CD8-positive, alpha-beta memory T cell (primary cell): ENCODE results near the gene DNAH1. TPM values are rescaled to one million over a fixed set of nuclear protein-coding genes. Genes with fewer than 3 reads are reported as not detected.

Experiments used
- CTCF ChIA-PET: fragments of 350-600 bp; sonication (Branson Sonifier 250); formaldehyde crosslinking; loops from one replicate; lab custom pipeline; 2021; ENCODE audit warnings: antibody characterized with exemption; lab: Charles Lee
- POLR2A ChIA-PET: fragments of 350-600 bp; sonication (Branson Sonifier 250); formaldehyde crosslinking; loops from one replicate; lab custom pipeline; 2021; ENCODE audit warnings: antibody characterized with exemption; lab: Charles Lee
- DNase-seq, 5 donors: peaks; one replicate each; pipeline versions ENCODE4 v3.0.0 to v3.0.0-alpha.2; 2020 to 2022; ENCODE audit warnings: mixed read lengths in 1 of 5
- H3K27ac ChIP-seq: one replicate; pipeline ENCODE4 v1.7.0; 2013; ENCODE audit warnings: low read depth, mild to moderate bottlenecking, low read length, moderate library complexity
- H3K27me3 ChIP-seq: 2 replicates; pipeline ENCODE4 v1.7.0; 2013; ENCODE audit warnings: low read length, mild to moderate bottlenecking; ENCODE audit not compliant: insufficient read depth, poor library complexity, severe bottlenecking
- H3K36me3 ChIP-seq: 2 replicates; pipeline ENCODE4 v1.7.0; 2013; ENCODE audit warnings: mild to moderate bottlenecking, low read length, moderate library complexity; ENCODE audit not compliant: insufficient read depth
- H3K4me1 ChIP-seq: 2 replicates; pipeline ENCODE4 v1.7.0; 2013; ENCODE audit warnings: mild to moderate bottlenecking, low read length, moderate library complexity; ENCODE audit not compliant: insufficient read depth
- H3K4me3 ChIP-seq: 2 replicates; pipeline ENCODE4 v1.7.0; 2013; ENCODE audit warnings: mild to moderate bottlenecking, low read length
- H3K9me3 ChIP-seq: 2 replicates; pipeline ENCODE4 v1.7.0; 2013; ENCODE audit warnings: mild to moderate bottlenecking, low read length
- H3K27ac Mint-ChIP-seq, 8 donors: one replicate each; pipeline ENCODE4 v1.8.0; 2020 to 2021; ENCODE audit warnings: mixed read lengths in 8 of 8, mild to moderate bottlenecking in 6 of 8, inconsistent platforms in 3 of 8, moderate library complexity in 3 of 8
- H3K27me3 Mint-ChIP-seq, 2 donors: one replicate each; pipeline ENCODE4 v1.8.0; 2020 to 2021; ENCODE audit warnings: mixed read lengths in 2 of 2, mild to moderate bottlenecking in 1 of 2, moderate library complexity in 1 of 2
- H3K36me3 Mint-ChIP-seq, 3 donors: one replicate each; pipeline ENCODE4 v1.8.0; 2020 to 2021; ENCODE audit warnings: mixed read lengths in 3 of 3, inconsistent platforms in 1 of 3, mild to moderate bottlenecking in 1 of 3
- H3K4me1 Mint-ChIP-seq, 3 donors: one replicate each; pipeline ENCODE4 v1.8.0; 2020 to 2021; ENCODE audit warnings: mixed read lengths in 3 of 3, inconsistent platforms in 1 of 3, mild to moderate bottlenecking in 1 of 3
- H3K4me3 Mint-ChIP-seq, 7 donors: one replicate each; pipeline ENCODE4 v1.8.0; 2020 to 2021; ENCODE audit warnings: mixed read lengths in 7 of 7, mild to moderate bottlenecking in 6 of 7, moderate library complexity in 4 of 7, inconsistent platforms in 2 of 7
- H3K9me3 Mint-ChIP-seq, 5 donors: one replicate each; pipeline ENCODE4 v1.8.0; 2020 to 2022; ENCODE audit warnings: mixed read lengths in 5 of 5, mild to moderate bottlenecking in 3 of 5, moderate library complexity in 2 of 5, inconsistent platforms in 1 of 5
- polyA plus RNA-seq: library from polyadenylated mRNA; unstranded; fragments of 300-500 nt; fragmentation: Illumina TruSeq; gene quantifications from one replicate; pipeline ENCODE4 v1.2.3, GENCODE V29; 2021
- total RNA-seq, 2 experiments: library from RNA; stranded (reverse); gene quantifications; one replicate each; pipeline ENCODE4 v1.2.3, GENCODE V29; 2021

Gene DNAH1
- total and polyA plus RNA-seq, 3 experiments from 2014 or later: 1.0 to 7.0 (median 7.0) TPM

DNA sequence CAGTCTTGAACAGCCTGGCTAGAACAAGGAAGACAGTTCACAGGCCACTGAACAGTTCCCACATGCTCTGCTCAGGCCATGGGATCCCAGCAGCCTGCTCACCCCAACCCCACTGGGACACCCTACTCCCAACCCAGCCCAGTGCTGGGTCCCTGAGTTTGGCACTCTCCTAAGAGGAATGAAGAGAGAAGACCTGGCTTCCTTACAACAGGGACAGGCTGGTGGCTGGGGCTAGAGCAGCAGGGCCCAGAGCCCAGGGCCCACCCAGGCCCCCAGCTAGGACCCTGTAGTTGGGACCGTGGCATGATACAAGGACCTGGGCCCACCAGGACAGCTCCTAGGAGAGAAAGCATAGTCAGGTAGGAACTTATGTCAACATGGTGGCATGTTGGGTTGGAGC lies 85.4 kb downstream of the DNAH1 start:
- Histone ChIP-seq H3K27ac (no peak overlapping the region), H3K4me1 (no peaks in the 10 kb centered on the region), H3K9me3 (no peaks in the 10 kb centered on the region), H3K27me3 (no peaks in the 10 kb centered on the region), H3K4me3 (no peak overlapping the region), H3K36me3 (peaks cover 49% of the 10 kb centered on the region)
- Mint-ChIP-seq H3K36me3 (peaks cover 0 to 87% (median 14%) of the 10 kb centered on the region in 3 donors), H3K4me3 (no peak overlapping the region), H3K27ac (peak overlapping the region in 4 of 8 donors; percentile 51 to 96 (median 70)), H3K27me3 (peaks cover 0 to 2% of the 10 kb centered on the region in 2 donors), H3K9me3 (no peaks in the 10 kb centered on the region), H3K4me1 (peaks cover 1 to 5% (median 3%) of the 10 kb centered on the region in 3 donors)
- DNase-seq: no peak
- POLR2A ChIA-PET: no interaction called here
- CTCF ChIA-PET: no interaction called here

DNA sequence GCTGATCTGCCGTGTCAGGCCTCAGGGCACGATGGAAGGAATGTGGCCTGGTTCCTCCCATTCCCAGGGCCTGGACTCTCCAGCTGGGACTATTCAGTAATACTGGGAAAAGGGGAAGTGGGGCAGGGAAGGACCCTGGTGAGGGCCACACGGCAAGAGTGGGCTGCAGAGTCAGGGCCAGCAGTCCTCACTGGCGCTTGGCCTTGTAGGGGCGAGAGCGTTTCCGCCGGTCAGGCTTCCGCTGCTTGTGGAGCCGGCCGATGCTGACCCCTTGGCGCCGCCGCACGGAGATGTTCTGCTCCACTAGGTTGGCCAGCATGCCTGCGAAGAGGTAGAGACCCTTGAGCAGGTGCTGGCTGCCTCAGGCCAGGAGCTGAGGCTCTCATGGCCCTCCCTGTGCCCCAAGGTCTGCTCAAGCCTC lies 86.0 kb downstream of the DNAH1 start:
- POLR2A ChIA-PET: no interaction called here
- H3K36me3 Mint-ChIP-seq: peaks cover 0 to 90% (median 14%) of the 10 kb centered on the region in 3 donors

DNA sequence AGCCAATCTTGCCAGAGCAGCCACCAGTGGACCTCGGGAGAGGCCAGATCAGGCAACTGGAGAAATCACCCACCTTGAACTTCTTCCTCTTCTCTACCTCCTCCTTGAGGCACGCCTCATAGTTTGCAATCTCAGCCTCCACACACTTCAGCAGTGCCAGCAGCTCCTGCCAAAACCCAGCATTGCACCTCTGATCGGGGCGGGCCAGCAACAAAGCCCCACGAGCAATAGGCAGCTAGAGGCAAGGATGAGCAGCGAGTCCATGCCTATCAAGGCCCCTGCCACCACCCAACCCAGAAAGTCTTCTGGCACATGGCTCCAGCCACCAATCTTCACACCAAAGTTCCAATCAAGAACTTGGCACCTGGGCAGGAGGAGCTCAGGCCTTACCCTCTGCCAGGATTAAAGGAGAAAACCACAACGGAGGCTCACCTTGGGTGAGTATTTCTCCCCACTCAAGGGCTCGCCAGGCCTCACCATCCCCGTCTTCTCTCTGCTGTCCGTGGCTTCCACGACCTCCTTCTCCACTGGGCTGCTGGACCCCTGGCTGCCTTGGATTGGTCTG lies 86.7 kb downstream of the DNAH1 start:
- H3K4me1 ChIP-seq: peaks cover 6% of the 10 kb centered on the region
- H3K9me3 Mint-ChIP-seq: no peaks in the 10 kb centered on the region
- H3K4me3 Mint-ChIP-seq: no peak overlapping the region
- peaks cover 1 to 9% (median 3%) of the 10 kb centered on the region in 3 donors for H3K4me1 Mint-ChIP-seq
- no peak for DNase-seq
- H3K36me3 ChIP-seq: peaks cover 62% of the 10 kb centered on the region
- no peak overlapping the region for H3K4me3 ChIP-seq
- H3K36me3 Mint-ChIP-seq: peaks cover 0 to 90% (median 8%) of the 10 kb centered on the region in 3 donors
- no peaks in the 10 kb centered on the region for H3K27me3 ChIP-seq
- ChIA-PET CTCF (no interaction called here), POLR2A (no interaction called here)
- H3K27ac ChIP-seq: no peak overlapping the region
- H3K9me3 ChIP-seq: no peaks in the 10 kb centered on the region
- peak overlapping the region in 2 of 8 donors; percentile 29 to 40 for H3K27ac Mint-ChIP-seq
- peaks cover 0 to 2% of the 10 kb centered on the region in 2 donors for H3K27me3 Mint-ChIP-seq

More for the DNA sequence above, 86.0 kb downstream of the DNAH1 start:
- DNase-seq: no peak
- H3K4me3 Mint-ChIP-seq: no peak overlapping the region
- peaks cover 0 to 2% of the 10 kb centered on the region in 2 donors for H3K27me3 Mint-ChIP-seq
- H3K9me3 ChIP-seq: no peaks in the 10 kb centered on the region
- H3K4me1 ChIP-seq: no peaks in the 10 kb centered on the region
- no peak overlapping the region for H3K27ac Mint-ChIP-seq
- H3K27ac ChIP-seq: no peak overlapping the region
- H3K9me3 Mint-ChIP-seq: no peaks in the 10 kb centered on the region
- no peak overlapping the region for H3K4me3 ChIP-seq
- peaks cover 55% of the 10 kb centered on the region for H3K36me3 ChIP-seq
- CTCF ChIA-PET: no interaction called here
- H3K4me1 Mint-ChIP-seq: peaks cover 1 to 5% (median 3%) of the 10 kb centered on the region in 3 donors
- H3K27me3 ChIP-seq: no peaks in the 10 kb centered on the region

DNA sequence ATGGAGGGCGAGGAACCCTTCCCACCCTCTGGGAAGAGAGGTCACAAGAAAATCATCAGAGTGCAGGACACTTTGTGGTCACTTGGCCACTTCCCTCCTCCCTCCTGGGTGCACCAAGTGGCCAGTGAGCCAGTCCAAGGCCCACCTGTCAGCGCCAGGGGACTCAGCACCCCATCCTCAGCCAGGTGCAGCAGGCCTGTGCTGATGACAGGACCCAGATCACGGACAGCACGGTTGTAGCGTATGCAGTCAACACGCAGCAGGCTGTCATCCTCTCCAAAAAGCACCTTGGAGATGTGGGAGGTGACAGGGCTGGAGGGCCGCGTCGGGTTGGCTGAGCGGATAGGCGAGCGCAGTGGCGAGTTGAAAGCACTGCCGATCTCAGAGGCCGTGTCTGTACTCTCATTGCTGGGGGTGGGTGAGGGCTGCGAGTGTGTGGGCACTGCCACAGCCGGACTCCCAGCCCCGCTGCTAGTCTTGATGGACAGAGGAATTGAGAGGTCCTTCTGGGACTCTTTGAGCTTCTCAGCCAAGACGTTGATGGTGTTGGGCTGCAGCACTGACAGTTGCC lies 87.2 kb downstream of the DNAH1 start:
- Mint-ChIP-seq H3K27me3 (peaks cover 0 to 2% of the 10 kb centered on the region in 2 donors), H3K4me3 (no peak overlapping the region), H3K36me3 (peaks cover 2 to 93% (median 8%) of the 10 kb centered on the region in 3 donors), H3K4me1 (peaks cover 5 to 15% (median 9%) of the 10 kb centered on the region in 3 donors), H3K27ac (peak overlapping the region in 2 of 8 donors; percentile 33 to 47), H3K9me3 (no peaks in the 10 kb centered on the region)
- H3K4me3 ChIP-seq: no peak overlapping the region
- H3K27me3 ChIP-seq: no peaks in the 10 kb centered on the region
- no peak for DNase-seq
- ChIA-PET POLR2A (no interaction called here), CTCF (no interaction called here)
- no peak overlapping the region for H3K27ac ChIP-seq
- no peaks in the 10 kb centered on the region for H3K9me3 ChIP-seq
- peaks cover 12% of the 10 kb centered on the region for H3K4me1 ChIP-seq
- H3K36me3 ChIP-seq: peaks cover 67% of the 10 kb centered on the region

DNA sequence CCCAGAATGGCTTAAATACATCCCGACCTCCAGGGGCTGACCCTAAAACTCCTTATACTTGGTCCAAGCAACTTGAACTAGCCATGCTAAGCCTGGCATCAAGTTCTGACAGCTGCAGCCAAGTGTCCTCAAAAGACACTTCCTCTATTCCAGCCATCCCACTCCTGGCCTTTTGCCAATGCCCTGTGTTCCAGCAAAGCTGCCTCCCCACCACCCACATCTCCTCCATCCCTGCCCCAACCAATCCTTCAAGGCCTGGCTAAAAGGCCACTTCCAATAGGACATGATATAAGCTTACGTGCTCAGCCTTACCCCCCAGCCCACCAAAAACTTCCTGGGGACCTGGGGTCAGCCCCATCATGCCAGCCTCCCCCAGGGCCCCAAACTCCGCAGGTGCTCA lies 87.8 kb downstream of the DNAH1 start:
- Histone ChIP-seq H3K4me1 (peaks cover 18% of the 10 kb centered on the region), H3K27ac (no peak overlapping the region), H3K27me3 (no peaks in the 10 kb centered on the region), H3K9me3 (no peaks in the 10 kb centered on the region), H3K4me3 (no peak overlapping the region), H3K36me3 (peaks cover 67% of the 10 kb centered on the region)
- ChIA-PET CTCF (no interaction called here), POLR2A (no interaction called here)
- no peak for DNase-seq
- Mint-ChIP-seq H3K36me3 (peaks cover 3 to 93% (median 8%) of the 10 kb centered on the region in 3 donors), H3K27ac (peak overlapping the region in 2 of 8 donors; percentile 33 to 40), H3K9me3 (no peaks in the 10 kb centered on the region), H3K4me3 (no peak overlapping the region), H3K27me3 (peaks cover 0 to 2% of the 10 kb centered on the region in 2 donors), H3K4me1 (peaks cover 11 to 21% (median 15%) of the 10 kb centered on the region in 3 donors)

DNA sequence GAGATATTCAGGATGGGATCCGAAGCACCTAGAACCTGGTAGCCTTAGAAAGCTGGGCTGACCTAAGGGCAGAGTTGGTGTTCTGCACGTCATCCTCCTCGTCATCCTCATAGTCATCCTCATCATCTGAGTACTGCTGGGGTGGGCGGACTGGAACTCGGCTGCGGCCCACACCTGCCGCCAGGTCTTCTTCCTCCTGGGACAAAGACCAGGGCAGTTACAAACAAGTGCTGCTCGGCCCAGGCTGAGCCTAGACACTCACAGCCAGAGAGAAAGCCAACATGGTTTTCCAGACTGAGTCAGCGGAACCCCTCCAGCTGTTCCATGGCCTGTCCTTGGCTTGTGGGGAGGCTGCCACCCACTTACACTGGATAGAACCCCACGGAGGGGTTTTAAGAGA lies 88.3 kb downstream of the DNAH1 start:
- no peak overlapping the region for H3K4me3 Mint-ChIP-seq
- Histone ChIP-seq H3K27me3 (no peaks in the 10 kb centered on the region), H3K9me3 (no peaks in the 10 kb centered on the region), H3K4me1 (peaks cover 22% of the 10 kb centered on the region), H3K36me3 (peaks cover 67% of the 10 kb centered on the region), H3K27ac (no peak overlapping the region), H3K4me3 (no peak overlapping the region)
- POLR2A ChIA-PET: no interaction called here
- H3K9me3 Mint-ChIP-seq: no peaks in the 10 kb centered on the region
- no peak for DNase-seq
- H3K36me3 Mint-ChIP-seq: peaks cover 3 to 88% (median 8%) of the 10 kb centered on the region in 3 donors
- H3K4me1 Mint-ChIP-seq: peaks cover 14 to 25% (median 20%) of the 10 kb centered on the region in 3 donors
- peaks cover 0 to 2% of the 10 kb centered on the region in 2 donors for H3K27me3 Mint-ChIP-seq
- CTCF ChIA-PET: no interaction called here
- H3K27ac Mint-ChIP-seq: peak overlapping the region in 1 of 8 donors; percentile 54

DNA sequence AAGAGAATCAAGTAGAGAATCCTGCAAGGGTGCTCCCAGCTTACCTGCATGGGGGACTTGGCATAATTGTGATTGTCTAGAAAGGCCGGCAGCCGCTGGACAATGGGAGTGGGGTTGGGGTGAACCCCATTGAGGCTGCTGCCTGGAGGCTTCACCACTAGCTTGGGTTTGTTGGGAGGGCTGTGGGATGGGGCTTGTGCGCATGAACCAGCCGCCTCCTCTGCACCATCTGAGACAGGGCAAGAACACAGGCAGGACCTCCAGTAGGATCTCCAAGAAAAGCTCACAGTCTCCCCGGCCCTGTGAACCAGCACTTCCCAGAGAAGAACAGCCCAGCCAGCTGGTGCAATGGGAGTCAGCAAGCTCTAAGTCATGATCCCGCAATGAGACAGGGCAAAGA lies 88.9 kb downstream of the DNAH1 start:
- H3K9me3 Mint-ChIP-seq: no peaks in the 10 kb centered on the region

DNA sequence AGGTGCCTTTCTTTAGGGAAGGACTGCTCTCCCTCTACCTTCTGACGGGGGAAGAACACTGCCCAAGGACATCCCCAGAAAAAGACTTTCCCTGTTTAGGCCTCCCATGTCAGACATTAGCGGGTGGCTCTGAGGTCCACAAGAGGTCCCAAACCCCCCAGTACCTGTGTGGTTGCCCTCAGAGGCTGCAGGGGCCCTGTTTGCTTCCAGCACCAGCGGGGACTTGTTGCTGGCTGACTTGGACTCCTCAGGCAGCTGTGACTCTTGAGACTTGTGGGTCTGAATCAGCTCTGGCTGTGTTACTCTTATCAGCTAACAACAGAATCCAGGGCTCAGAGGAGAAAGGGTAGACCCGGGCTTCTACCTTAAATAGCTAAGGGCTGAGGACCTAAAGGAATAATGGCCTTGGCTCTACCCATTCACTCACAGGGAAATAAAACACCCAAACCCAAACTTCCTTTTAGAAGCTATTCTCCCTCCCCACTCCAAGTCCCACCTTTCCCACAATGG lies 89.5 kb downstream of the DNAH1 start:
- DNase-seq: no peak
- CTCF ChIA-PET: interaction anchor here (1.4 to 1.7 kb wide), 2 partner anchors 41 to 67 kb away, joined by 4 read pairs; no protein-coding TSS in a partner anchor
- peaks cover 67% of the 10 kb centered on the region for H3K36me3 ChIP-seq
- POLR2A ChIA-PET: interaction anchor here (0.6 kb wide), 1 partner anchor 76 kb away, joined by 7 read pairs; no protein-coding TSS in a partner anchor
- no peak overlapping the region for H3K27ac ChIP-seq
- Mint-ChIP-seq H3K4me3 (peak overlapping the region in 2 of 7 donors; percentile 20 to 70), H3K9me3 (no peaks in the 10 kb centered on the region), H3K4me1 (peaks cover 14 to 26% (median 20%) of the 10 kb centered on the region in 3 donors), H3K27me3 (no peaks in the 10 kb centered on the region), H3K36me3 (peaks cover 3 to 80% (median 7%) of the 10 kb centered on the region in 3 donors), H3K27ac (peak overlapping the region in 3 of 8 donors; percentile 62 to 70 (median 69))
- H3K4me3 ChIP-seq: no peak overlapping the region
- H3K9me3 ChIP-seq: no peaks in the 10 kb centered on the region
- peaks cover 24% of the 10 kb centered on the region for H3K4me1 ChIP-seq
- no peaks in the 10 kb centered on the region for H3K27me3 ChIP-seq

More for the DNA sequence above, 88.9 kb downstream of the DNAH1 start:
- H3K27me3 Mint-ChIP-seq: no peaks in the 10 kb centered on the region
- H3K4me1 Mint-ChIP-seq: peaks cover 14 to 26% (median 20%) of the 10 kb centered on the region in 3 donors
- H3K27me3 ChIP-seq: no peaks in the 10 kb centered on the region
- H3K4me1 ChIP-seq: peaks cover 24% of the 10 kb centered on the region
- no peak for DNase-seq
- no peak overlapping the region for H3K4me3 ChIP-seq
- no peak overlapping the region for H3K4me3 Mint-ChIP-seq
- H3K27ac Mint-ChIP-seq: peak overlapping the region in 2 of 8 donors; percentile 69 to 88
- peaks cover 3 to 85% (median 8%) of the 10 kb centered on the region in 3 donors for H3K36me3 Mint-ChIP-seq
- no peak overlapping the region for H3K27ac ChIP-seq
- CTCF ChIA-PET: no interaction called here
- H3K9me3 ChIP-seq: no peaks in the 10 kb centered on the region
- peaks cover 67% of the 10 kb centered on the region for H3K36me3 ChIP-seq
- POLR2A ChIA-PET: interaction anchor here (0.6 kb wide), 1 partner anchor 76 kb away, joined by 7 read pairs; no protein-coding TSS in a partner anchor
